GM19463 (cell line): ENCODE data around the gene C15orf61.

Experiments used
- ATAC-seq: cut with Tn5 transposase; IDR thresholded peaks from one replicate; pipeline ENCODE4 v1.9.1; 2021; ENCODE audit warnings: mild to moderate bottlenecking, moderate library complexity; ENCODE audit not compliant: unreplicated experiment

The C15orf61 gene

DNA sequence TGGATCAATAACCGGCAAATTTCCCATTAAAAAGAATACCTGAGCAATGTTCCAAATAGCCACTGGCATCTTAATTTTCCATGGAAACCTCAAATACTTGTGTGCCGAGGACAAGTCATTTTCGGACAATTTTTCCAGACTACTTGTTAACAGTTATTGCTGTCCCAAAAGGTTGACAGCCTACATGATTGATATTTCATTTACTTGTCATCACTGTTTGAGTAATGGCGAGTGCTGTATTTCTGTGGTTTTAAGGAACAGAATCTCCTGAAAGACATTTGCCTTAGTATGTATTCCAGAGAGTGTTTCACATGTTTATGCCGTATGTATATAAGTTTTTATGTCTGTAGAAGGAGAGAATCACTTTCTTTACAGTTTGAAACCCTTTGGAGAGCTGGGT lies 58.2 kb downstream of the C15orf61 start:
- ATAC-seq, result no peak
